B cell (primary cell): Measurements from ENCODE around the gene ABHD12B. TPM values are rescaled to one million over a fixed set of nuclear protein-coding genes. Genes with fewer than 3 reads are reported as not detected.
"Not testable (repeated sequence)": the region's sequence is repeated elsewhere in the genome, so short reads cannot be mapped to it uniquely, and the experiment has no call there.

Experiments
- ATAC-seq: fragments of 200-7000 bp; cut with Tn5 transposase; one replicate; pipeline ENCODE4 v1.10.0; 2021; ENCODE audit warnings: low read depth, mild to moderate bottlenecking, moderate number of reproducible peaks, moderate library complexity
- CTCF ChIA-PET: fragments of 350-600 bp; sonication (Branson Sonifier 250); formaldehyde crosslinking; loops from one replicate; lab custom pipeline; 2021; ENCODE audit warnings: antibody characterized with exemption, inconsistent platforms; lab: Charles Lee
- POLR2A ChIA-PET: fragments of 350-600 bp; sonication (Branson Sonifier 250); formaldehyde crosslinking; loops from one replicate; lab custom pipeline; 2021; ENCODE audit warnings: antibody characterized with exemption; lab: Charles Lee
- DNase-seq: peaks from one replicate; pipeline ENCODE4 v3.0.0; 2013
- H2AFZ ChIP-seq: 2 replicates; pipeline ENCODE4 v1.6.1; 2012; ENCODE audit warnings: mild to moderate bottlenecking, low read depth, low read length; ENCODE audit not compliant: insufficient read depth, poor library complexity, severe bottlenecking
- H3K27ac ChIP-seq, 2 donors: 1 replicate in 1 of 2; 2 replicates in 1 of 2; pipeline ENCODE4 v1.5.1; 2012 to 2013; ENCODE audit warnings: low read length in 2 of 2, mild to moderate bottlenecking in 2 of 2, moderate library complexity in 1 of 2
- H3K27me3 ChIP-seq, 4 experiments: fragments of 200-600 bp in 1 of 4; sonication (generic) in 1 of 4; replicated peaks in 1 of 4; 1 replicate in 2 of 4; 2 replicates in 2 of 4; pipeline versions ENCODE4 v1.6.1 to v1.7.0; 2013 to 2016; ENCODE audit warnings: low read length in 3 of 4, mild to moderate bottlenecking in 2 of 4, mixed read lengths in 1 of 4, moderate library complexity in 1 of 4; ENCODE audit not compliant: insufficient read depth in 4 of 4, control insufficient read depth in 3 of 4; ENCODE audit errors: control extremely low read depth in 1 of 4
- H3K36me3 ChIP-seq, 2 experiments: replicated peaks in 1 of 2; 1 replicate in 1 of 2; 2 replicates in 1 of 2; pipeline versions ENCODE4 v1.6.1 to v1.7.1; 2013; ENCODE audit warnings: low read length in 1 of 2; ENCODE audit not compliant: insufficient read depth in 2 of 2, control insufficient read depth in 1 of 2; ENCODE audit errors: control extremely low read depth in 1 of 2, extremely low read depth in 1 of 2
- H3K4me1 ChIP-seq, 2 donors: fragments of 200-600 bp in 1 of 2; sonication (generic) in 1 of 2; 1 replicate in 1 of 2; 2 replicates in 1 of 2; pipeline versions ENCODE4 v1.5.1 to v1.6.1; 2013 to 2017; ENCODE audit warnings: low read length in 2 of 2; ENCODE audit not compliant: control insufficient read depth in 2 of 2, insufficient read depth in 2 of 2
- H3K4me2 ChIP-seq: replicated peaks from 2 replicates; pipeline ENCODE3; 2012; ENCODE audit warnings: mild to moderate bottlenecking, low read depth, low read length; ENCODE audit not compliant: poor library complexity, severe bottlenecking
- H3K4me3 ChIP-seq, 5 experiments: fragments of 200-600 bp in 1 of 5; sonication (generic) in 1 of 5; 1 replicate in 3 of 5; 2 replicates in 2 of 5; pipeline versions ENCODE4 v1.5.1 to v1.7.0; 2011 to 2016; ENCODE audit warnings: low read length in 4 of 5, mild to moderate bottlenecking in 4 of 5, low read depth in 2 of 5, control low read depth in 1 of 5, moderate library complexity in 1 of 5; ENCODE audit not compliant: insufficient read depth in 1 of 5; ENCODE audit errors: control extremely low read depth in 1 of 5, extremely low read depth in 1 of 5
- H3K79me2 ChIP-seq: fragments of 200-600 bp; sonication (generic); one replicate; pipeline ENCODE4 v1.6.0; 2016; ENCODE audit warnings: low read length; ENCODE audit not compliant: control insufficient read depth, insufficient read depth
- H3K9ac ChIP-seq: fragments of 200-600 bp; sonication (generic); 2 replicates; pipeline ENCODE4 v1.6.1; 2017; ENCODE audit warnings: mild to moderate bottlenecking, low read length, moderate library complexity
- H3K9me3 ChIP-seq, 3 donors: one replicate each; pipeline versions ENCODE4 v1.6.1 to v1.7.1; 2013; ENCODE audit warnings: low read length in 2 of 3; ENCODE audit not compliant: control insufficient read depth in 2 of 3, insufficient read depth in 1 of 3; ENCODE audit errors: control extremely low read depth in 1 of 3
- H4K20me1 ChIP-seq: 2 replicates; pipeline ENCODE4 v1.6.0; 2012; ENCODE audit warnings: mild to moderate bottlenecking, low read length; ENCODE audit not compliant: insufficient read depth, control insufficient read depth, poor library complexity, severe bottlenecking
- H3K27ac Mint-ChIP-seq: one replicate; pipeline ENCODE4 v1.8.0; 2021; ENCODE audit warnings: mixed read lengths
- H3K27me3 Mint-ChIP-seq: one replicate; pipeline ENCODE4 v1.8.0; 2021; ENCODE audit warnings: mixed read lengths
- H3K4me1 Mint-ChIP-seq: one replicate; pipeline ENCODE4 v1.8.0; 2021; ENCODE audit warnings: mixed read lengths
- H3K4me3 Mint-ChIP-seq: one replicate; pipeline ENCODE4 v1.8.0; 2021; ENCODE audit warnings: mixed read lengths
- H3K9me3 Mint-ChIP-seq: one replicate; pipeline ENCODE4 v1.8.0; 2022; ENCODE audit warnings: mixed read lengths; ENCODE audit not compliant: insufficient read depth
- EZH2 ChIP-seq: IDR thresholded peaks from 2 replicates; pipeline ENCODE4 v1.6.1; 2012; ENCODE audit warnings: borderline replicate concordance, low read depth, mild to moderate bottlenecking, moderate library complexity, low read length; ENCODE audit not compliant: insufficient read depth, poor library complexity, severe bottlenecking
- whole genome bisulfite sequencing: methylation state at CpG from one replicate; pipeline ENCODE4 v1.1.5; 2013; ENCODE audit warnings: missing lambda C conversion rate; ENCODE audit not compliant: insufficient coverage; 5-methylcytosine and 5-hydroxymethylcytosine counted together
- intact Hi-C: fragments of 100-400 bp; cut with micrococcal nuclease; formaldehyde crosslinking; loops from one replicate; pipeline ENCODE4 v1.10.0; 2022
- polyA plus RNA-seq: library from polyadenylated mRNA; depleted of rRNA; stranded (reverse); fragments of >200 nt; gene quantifications from 2 replicates; pipeline ENCODE4 v1.2.3, GENCODE V29; 2012
- total RNA-seq, 2 donors: library from RNA; stranded (reverse); fragments of 120-200 nt in 1 of 2; gene quantifications; 1 replicate in 1 of 2; 2 replicates in 1 of 2; pipeline versions ENCODE4 v1.2.3 to v1.2.4, GENCODE V29; 2013 to 2022
- TF ChIP-seq, protein P1 (sequence below): fragments of 200-600 bp; IDR thresholded peaks from one replicate; pipeline ENCODE4 v1.8.0; 2022; ENCODE audit warnings: antibody characterized with exemption, mild to moderate bottlenecking

The ABHD12B gene
- total and polyA plus RNA-seq, 2 donors (not counting 1 experiment from before 2014, with no cell fraction given): not detected

DNA sequence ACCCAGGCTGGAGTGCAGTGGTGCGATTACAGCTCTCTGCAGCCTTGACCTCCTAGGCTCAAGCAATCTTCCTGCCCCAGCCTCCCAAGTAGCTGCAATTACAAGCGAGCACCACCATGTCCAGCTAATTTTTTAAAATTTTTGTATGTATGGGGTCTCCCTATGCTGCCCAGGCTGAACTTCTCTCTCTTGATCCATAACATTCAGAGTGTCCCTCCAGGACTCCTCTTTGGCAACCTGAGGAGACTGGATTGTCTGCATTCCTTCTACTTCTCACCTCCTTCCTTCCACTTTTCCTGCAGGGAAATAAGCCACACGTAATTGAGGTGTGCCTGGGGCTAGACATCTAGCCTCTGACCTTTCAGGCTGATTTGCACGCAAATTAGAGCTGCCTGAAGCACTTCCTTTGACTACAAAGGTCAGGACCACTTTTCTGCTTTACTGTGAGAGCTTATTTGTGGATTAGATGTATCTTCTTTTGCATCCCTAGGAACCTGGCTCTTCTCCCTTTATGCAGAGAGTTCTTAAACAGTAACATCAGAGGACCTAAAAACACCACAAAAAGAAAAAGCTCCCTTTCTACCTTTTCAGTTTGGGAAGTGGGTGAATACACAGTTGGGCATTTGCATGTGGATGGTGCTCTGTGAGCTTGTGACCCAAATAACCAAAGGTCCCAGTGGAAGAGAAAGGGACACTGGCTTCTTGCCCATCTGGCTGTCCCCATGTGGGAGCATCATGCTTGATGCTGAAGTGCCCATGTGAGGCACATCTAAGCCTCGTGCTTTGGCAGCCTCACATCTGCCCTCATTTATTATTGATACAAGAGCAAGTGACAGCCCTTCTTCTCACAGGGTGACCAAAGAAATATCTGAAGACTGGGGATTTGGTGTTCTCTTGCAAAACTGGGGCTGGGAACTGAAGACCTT lies 38.9 kb downstream of the ABHD12B start:
- H3K27me3 Mint-ChIP-seq: peaks cover 22% of the 10 kb centered on the region

DNA sequence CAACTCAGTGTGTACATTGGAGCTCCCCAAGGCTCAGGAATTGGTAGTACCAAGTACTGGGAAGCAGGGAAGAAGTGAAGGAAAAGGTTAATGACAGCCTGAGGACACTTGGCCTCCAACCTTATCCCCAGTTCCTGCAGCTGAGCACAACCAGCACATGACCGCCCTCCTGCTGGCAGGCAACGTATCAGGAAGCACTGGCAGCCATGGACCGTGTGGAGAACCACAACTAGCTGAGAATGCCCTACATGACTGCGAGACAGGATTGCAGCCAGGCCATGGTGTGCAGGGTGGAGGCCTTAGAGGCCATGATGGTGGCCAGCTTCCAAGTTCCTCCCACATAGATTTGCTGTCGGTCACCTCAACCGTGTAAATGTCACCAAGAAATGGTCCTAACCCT lies 45.6 kb downstream of the ABHD12B start:
- WGBS: 88% methylated on average over 6 of the region's 6 CpGs
- Histone ChIP-seq H3K4me3 (no peak overlapping the region), H4K20me1 (no peaks in the 10 kb centered on the region), H3K9me3 (no peaks in the 10 kb centered on the region), H3K4me2 (no peak overlapping the region), H3K27ac (no peak overlapping the region), H3K4me1 (no peaks in the 10 kb centered on the region), H3K9ac (no peak overlapping the region), H3K36me3 (no peaks in the 10 kb centered on the region), H3K27me3 (peaks cover 0 to 2% (median 0%) of the 10 kb centered on the region in 4 experiments), H2AFZ (no peak overlapping the region), H3K79me2 (no peaks in the 10 kb centered on the region)
- H3K27ac Mint-ChIP-seq: no peak overlapping the region
- DNase-seq (no peak), ATAC-seq (no peak)
- CTCF ChIA-PET: interaction anchor here (0.5 kb wide), 1 partner anchor 798 kb away, joined by 3 read pairs; no protein-coding TSS in a partner anchor
- intact Hi-C loops: no loop called here
- no peaks in the 10 kb centered on the region for H3K9me3 Mint-ChIP-seq
- TF ChIP-seq, protein P1, sequence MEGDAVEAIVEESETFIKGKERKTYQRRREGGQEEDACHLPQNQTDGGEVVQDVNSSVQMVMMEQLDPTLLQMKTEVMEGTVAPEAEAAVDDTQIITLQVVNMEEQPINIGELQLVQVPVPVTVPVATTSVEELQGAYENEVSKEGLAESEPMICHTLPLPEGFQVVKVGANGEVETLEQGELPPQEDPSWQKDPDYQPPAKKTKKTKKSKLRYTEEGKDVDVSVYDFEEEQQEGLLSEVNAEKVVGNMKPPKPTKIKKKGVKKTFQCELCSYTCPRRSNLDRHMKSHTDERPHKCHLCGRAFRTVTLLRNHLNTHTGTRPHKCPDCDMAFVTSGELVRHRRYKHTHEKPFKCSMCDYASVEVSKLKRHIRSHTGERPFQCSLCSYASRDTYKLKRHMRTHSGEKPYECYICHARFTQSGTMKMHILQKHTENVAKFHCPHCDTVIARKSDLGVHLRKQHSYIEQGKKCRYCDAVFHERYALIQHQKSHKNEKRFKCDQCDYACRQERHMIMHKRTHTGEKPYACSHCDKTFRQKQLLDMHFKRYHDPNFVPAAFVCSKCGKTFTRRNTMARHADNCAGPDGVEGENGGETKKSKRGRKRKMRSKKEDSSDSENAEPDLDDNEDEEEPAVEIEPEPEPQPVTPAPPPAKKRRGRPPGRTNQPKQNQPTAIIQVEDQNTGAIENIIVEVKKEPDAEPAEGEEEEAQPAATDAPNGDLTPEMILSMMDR: no peak
- no peak for TF ChIP-seq EZH2
- no peaks in the 10 kb centered on the region for H3K27me3 Mint-ChIP-seq
- POLR2A ChIA-PET: no interaction called here
- H3K4me3 Mint-ChIP-seq: no peak overlapping the region
- no peaks in the 10 kb centered on the region for H3K4me1 Mint-ChIP-seq

More for the DNA sequence above, 38.9 kb downstream of the ABHD12B start:
- WGBS: 100% methylated on average over 1 of the region's 5 CpGs
- intact Hi-C loops: no loop called here
- H3K27ac Mint-ChIP-seq: no peak overlapping the region
- Histone ChIP-seq H3K4me2 (no peak overlapping the region), H3K9me3 (no peaks in the 10 kb centered on the region), H3K36me3 (peaks cover 0 to 1% of the 10 kb centered on the region in 2 experiments), H3K79me2 (no peaks in the 10 kb centered on the region), H3K27me3 (no peaks in the 10 kb centered on the region), H3K4me1 (no peaks in the 10 kb centered on the region), H3K27ac (no peak overlapping the region), H3K9ac (no peak overlapping the region), H2AFZ (no peak overlapping the region), H3K4me3 (no peak overlapping the region), H4K20me1 (no peaks in the 10 kb centered on the region)
- no peak overlapping the region for H3K4me3 Mint-ChIP-seq
- no peak for DNase-seq
- CTCF ChIA-PET: no interaction called here
- ATAC-seq: no peak
- H3K9me3 Mint-ChIP-seq: no peaks in the 10 kb centered on the region
- TF ChIP-seq EZH2: no peak
- TF ChIP-seq, protein P1: no peak
- H3K4me1 Mint-ChIP-seq: no peaks in the 10 kb centered on the region
- POLR2A ChIA-PET: no interaction called here

DNA sequence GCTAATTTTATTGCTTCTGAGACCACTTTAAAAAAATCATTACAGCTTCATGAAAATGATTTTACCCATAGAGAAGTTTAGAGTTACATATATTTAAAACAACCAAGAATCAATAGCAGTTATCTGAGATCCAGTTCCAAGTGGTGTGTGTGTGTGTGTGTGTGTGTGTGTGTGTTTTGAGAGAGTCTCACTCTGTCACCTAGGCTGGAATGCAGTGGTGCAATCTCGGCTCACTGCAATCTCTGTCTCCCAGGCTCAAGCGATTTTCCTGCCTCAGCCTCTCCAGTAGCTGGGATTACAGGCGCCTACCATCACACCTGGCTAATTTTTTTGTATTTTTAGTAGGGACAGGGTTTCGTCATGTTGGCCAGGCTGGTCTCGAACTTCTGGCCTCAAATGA lies 47.7 kb downstream of the ABHD12B start:
- H3K4me2 ChIP-seq, POLR2A ChIA-PET, ATAC-seq, H3K4me1 Mint-ChIP-seq, H2AFZ ChIP-seq, H3K27me3 ChIP-seq, H3K9ac ChIP-seq, DNase-seq, H3K27ac Mint-ChIP-seq, H3K36me3 ChIP-seq, H3K27ac ChIP-seq, H3K4me3 Mint-ChIP-seq, H3K9me3 ChIP-seq, H3K9me3 Mint-ChIP-seq, CTCF ChIA-PET, H3K27me3 Mint-ChIP-seq, H3K4me1 ChIP-seq, intact Hi-C loops, H3K4me3 ChIP-seq, H4K20me1 ChIP-seq, H3K79me2 ChIP-seq: not testable (repeated sequence)
- WGBS: no CpG with 5 or more reads among the region's 5 CpGs
